Measurements from ENCODE around the gene FAM229A. TPM values are rescaled to one million over a fixed set of nuclear protein-coding genes. Genes with fewer than 3 reads are reported as not detected.
A peak's percentile ranks its signal among the peaks of the same experiment; 100 is the strongest.

The FAM229A gene
- total RNA-seq, 4 donors from 2014 or later: 2.5 to 13.4 (median 5.4) TPM

GRCh38 chr1:32353886-32354570 is 8.3 kb downstream of the FAM229A start:
- ATAC-seq (ENCODE audit: low FRiP score) (peak; percentile 39), DNase-seq (ENCODE audit: low spot score) (no peak)
- TF ChIP-seq, protein P1, sequence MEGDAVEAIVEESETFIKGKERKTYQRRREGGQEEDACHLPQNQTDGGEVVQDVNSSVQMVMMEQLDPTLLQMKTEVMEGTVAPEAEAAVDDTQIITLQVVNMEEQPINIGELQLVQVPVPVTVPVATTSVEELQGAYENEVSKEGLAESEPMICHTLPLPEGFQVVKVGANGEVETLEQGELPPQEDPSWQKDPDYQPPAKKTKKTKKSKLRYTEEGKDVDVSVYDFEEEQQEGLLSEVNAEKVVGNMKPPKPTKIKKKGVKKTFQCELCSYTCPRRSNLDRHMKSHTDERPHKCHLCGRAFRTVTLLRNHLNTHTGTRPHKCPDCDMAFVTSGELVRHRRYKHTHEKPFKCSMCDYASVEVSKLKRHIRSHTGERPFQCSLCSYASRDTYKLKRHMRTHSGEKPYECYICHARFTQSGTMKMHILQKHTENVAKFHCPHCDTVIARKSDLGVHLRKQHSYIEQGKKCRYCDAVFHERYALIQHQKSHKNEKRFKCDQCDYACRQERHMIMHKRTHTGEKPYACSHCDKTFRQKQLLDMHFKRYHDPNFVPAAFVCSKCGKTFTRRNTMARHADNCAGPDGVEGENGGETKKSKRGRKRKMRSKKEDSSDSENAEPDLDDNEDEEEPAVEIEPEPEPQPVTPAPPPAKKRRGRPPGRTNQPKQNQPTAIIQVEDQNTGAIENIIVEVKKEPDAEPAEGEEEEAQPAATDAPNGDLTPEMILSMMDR (IDR thresholded peaks at IDR 0.05): no peak

DNA sequence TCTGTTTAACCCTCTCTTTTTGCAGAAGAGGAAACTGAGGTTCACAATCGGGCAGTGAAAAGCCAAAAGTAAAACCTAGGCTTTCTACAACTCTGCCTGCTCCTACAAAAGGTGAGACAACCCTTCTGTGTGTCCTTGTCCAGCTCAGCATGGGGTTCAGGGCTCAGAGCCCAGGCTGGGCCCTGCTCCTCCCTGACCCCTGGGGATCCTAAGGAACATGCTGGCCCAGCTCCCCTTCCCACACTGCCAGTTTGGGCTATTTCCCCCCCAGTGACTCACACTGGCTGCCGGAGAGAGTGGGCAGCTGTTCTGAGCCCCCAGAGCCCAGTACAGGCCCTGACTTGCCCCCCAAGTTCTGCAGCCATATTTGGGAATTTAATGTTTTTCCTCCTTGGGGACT is 8.9 kb downstream of the FAM229A start:
- no peak for ATAC-seq (ENCODE audit: low FRiP score)
- DNase-seq (ENCODE audit: low spot score): no peak
- TF ChIP-seq, protein P1 (IDR thresholded peaks at IDR 0.05): no peak

DNA sequence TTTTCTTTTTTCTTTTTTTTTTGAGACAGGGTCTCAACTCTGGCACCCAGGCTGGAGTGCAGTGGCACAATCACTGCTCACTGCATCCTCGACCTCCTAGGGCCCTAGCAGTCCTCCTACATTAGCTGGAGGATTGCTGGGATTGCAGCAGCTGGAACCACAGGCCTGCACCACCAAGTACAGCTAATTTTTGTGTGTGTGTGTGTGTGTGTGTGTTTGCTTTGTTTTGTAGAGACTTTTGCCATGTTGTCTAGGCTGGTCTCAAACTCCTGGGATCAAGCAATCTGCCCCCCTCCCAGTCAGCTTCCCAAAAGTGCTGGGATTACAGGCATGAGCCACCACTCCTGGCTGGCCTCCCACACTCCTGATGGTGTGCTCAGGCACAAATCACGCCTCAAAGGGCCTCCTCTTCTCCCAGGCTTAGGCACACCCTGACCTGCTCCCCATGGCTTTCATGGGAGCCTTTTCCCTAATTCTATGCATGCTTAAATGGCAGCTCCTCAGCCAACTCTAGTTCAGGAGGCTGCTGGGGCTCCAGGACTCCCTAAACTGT is 9.4 kb downstream of the FAM229A start:
- DNase-seq (ENCODE audit: low spot score): no peak
- ATAC-seq (ENCODE audit: low FRiP score): no peak
- TF ChIP-seq, protein P1 (IDR thresholded peaks at IDR 0.05): no peak

DNA sequence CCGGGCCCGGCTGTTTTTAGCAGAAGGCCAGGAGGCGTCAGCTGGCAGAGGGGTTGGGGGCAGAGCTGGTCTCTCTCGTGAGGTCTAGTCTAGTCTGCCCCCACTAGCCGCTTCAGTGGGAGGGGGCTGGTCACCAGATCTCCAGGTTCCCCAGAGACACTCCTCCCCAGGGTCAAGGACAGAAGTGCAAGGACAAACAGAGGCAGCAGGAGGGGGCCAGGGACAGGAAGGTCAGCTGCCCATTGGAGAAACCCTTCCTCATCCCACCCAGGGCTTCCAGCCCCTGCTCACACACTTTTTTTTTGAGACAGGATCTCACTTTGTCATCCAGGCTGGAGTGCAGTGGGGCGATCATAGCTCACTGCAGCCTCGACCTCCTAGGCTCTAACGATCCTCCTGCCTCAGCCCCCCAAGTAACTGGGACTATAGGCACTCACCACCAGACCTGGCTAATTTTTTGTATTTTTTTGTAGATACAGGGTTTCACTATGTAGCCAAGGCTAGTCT is 10.0 kb downstream of the FAM229A start:
- DNase-seq (ENCODE audit: low spot score): no peak
- TF ChIP-seq, protein P1 (IDR thresholded peaks at IDR 0.05): no peak
- no peak for ATAC-seq (ENCODE audit: low FRiP score)

GRCh38 chr1:32351399-32352238 is 10.7 kb downstream of the FAM229A start:
- peak; percentile 77 for DNase-seq (ENCODE audit: low spot score)
- ATAC-seq (ENCODE audit: low FRiP score): peak; percentile 93
- TF ChIP-seq, protein P1 (IDR thresholded peaks at IDR 0.05): no peak

DNA sequence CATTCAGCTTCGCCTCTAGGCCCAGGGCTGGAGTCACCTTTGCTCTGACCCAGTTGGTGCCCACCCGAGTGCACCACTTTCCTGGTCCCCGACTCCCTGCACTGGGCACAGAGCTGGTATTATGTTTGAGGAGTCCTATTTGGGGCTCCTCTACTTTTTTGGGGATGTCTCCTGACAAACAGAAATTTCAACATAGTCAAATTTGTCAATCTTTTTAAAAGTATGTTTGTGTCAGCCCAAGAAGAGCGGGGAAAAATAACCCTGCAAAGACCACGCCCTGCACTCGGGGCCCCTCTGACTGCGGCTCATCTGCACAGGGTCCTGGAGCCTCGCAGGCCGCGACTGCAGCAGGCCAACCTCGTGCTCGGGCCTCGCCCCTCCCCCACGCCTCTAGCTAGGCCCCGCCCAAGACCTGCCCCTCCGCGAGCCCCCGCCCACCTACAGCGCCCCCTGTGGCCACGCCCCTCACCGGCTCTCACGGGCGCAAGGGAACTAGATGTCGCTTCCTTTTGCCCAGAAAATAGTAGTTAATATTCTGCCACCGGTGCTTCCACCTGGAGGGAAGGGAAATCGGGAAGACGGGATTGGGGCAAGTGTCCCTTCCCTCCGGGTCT is 11.4 kb downstream of the FAM229A start:
- peak; percentile 53 for DNase-seq (ENCODE audit: low spot score)
- TF ChIP-seq, protein P1 (IDR thresholded peaks at IDR 0.05): no peak
- ATAC-seq (ENCODE audit: low FRiP score): peak; percentile 73

Data from omental fat pad (tissue), 4 donors.